Glomerular visceral epithelial cell (primary cell): ENCODE data around the gene PLSCR4.

Experiments
- DNase-seq: peaks from one replicate; pipeline ENCODE4 v3.0.0-alpha.2; 2016; ENCODE audit errors: extremely low spot score

Gene PLSCR4

DNA sequence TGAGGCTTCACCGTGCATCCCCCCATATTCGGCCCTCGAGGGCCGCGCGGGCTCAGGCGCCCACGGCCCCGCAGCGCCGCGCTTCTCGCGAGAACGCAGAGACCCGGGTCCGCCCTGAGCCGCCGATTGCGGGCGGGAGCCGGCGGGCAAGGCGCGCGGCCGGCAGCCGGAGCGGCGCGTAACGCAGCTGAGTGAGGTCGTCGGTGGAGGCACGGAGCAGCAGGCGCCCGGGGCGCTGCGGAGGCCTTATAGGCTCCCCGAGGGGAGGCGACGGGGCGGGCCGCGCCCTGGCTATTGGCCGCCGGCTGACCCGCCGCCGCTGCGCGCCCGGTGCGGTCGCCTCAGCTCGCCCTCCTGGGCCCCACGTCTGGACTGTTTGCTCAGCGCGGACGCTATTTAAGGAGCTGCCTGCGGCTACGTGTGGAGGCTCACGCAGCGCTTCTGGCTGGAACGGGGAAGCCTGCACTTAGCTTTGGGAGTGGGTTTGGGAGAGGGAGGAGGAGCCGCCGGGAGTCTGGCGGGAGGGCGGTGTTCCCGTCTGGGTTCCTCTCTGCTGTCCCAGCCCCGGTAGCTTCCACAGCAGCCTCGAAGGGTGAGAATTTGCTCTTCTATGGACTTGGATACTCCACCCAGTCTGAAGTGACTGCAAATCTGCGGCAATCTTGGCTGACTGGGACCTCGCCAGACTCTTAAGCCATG, 89.8 kb downstream of the PLSCR4 start, which contains the start of gene PLOD2:
PLOD2 (minus strand) TSS at position 221 of the 699 bp plus-strand sequence; CDS start at position 26, 195 bp downstream.
- peak; percentile 94 for DNase-seq

GRCh38 chr3:146160321-146160963, 90.5 kb downstream of the PLSCR4 start:
- peak; percentile 82 for DNase-seq

- DNase-seq = no peak
Measured at GRCh38 chr3:146159616-146160320, 91.1 kb downstream of the PLSCR4 start.

GRCh38 chr3:146159037-146159436, 91.9 kb downstream of the PLSCR4 start:
- DNase-seq = no peak

- no peak for DNase-seq
Measured at GRCh38 chr3:146157325-146158060, 93.4 kb downstream of the PLSCR4 start.

GRCh38 chr3:146156666-146157314, 94.1 kb downstream of the PLSCR4 start:
- no peak for DNase-seq

GRCh38 chr3:146156095-146156494, 94.8 kb downstream of the PLSCR4 start:
- no peak for DNase-seq

- no peak for DNase-seq
Measured at GRCh38 chr3:146154995-146155394, 95.9 kb downstream of the PLSCR4 start.

- DNase-seq = no peak
Measured at GRCh38 chr3:146154316-146154715, 96.6 kb downstream of the PLSCR4 start.

DNA sequence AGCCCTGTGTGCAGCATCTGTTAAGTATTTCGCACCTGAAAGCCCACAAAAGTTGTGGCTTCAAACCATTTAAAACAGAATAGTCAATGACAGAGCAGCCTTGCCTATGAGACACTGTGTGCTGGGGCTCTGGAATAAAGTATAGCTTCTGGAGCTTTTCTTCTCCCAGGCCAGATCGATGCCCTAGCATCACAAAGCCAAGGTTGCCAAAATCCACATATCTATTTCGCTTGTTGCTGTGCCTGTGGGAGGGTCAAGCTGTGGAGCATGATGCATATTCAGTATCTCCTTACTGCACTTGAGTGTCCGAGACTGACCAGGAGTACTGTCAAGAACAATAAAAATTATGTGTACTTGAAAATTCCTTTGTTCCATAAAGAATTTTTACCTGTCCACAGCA, 97.5 kb downstream of the PLSCR4 start:
- no peak for DNase-seq

- DNase-seq = peak; percentile 71
Measured at GRCh38 chr3:146152834-146153233, 98.1 kb downstream of the PLSCR4 start.

DNA sequence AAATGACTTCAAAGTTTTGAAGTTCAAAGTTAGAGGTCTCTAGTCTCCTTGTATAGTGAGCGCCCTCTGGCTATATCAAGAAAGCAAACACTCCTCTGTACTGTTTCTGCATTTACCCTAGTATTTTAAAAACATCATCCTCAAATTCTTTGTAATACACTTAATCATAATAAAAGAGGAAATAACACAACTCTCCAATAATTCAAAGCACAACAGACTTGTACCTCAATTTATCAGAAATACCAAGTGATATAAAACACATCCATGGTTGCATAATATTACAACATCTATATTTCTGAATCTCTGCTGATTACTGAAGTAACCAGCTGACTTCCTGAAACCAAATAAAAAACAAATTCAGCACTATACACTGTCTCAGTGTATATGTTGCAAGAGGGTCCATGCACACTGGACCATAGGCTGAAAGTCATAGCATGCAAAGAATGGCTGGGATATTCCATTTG, 102.4 kb downstream of the PLSCR4 start:
- DNase-seq = no peak

- DNase-seq = no peak
Measured at GRCh38 chr3:146145642-146146041, 105.3 kb downstream of the PLSCR4 start.

DNA sequence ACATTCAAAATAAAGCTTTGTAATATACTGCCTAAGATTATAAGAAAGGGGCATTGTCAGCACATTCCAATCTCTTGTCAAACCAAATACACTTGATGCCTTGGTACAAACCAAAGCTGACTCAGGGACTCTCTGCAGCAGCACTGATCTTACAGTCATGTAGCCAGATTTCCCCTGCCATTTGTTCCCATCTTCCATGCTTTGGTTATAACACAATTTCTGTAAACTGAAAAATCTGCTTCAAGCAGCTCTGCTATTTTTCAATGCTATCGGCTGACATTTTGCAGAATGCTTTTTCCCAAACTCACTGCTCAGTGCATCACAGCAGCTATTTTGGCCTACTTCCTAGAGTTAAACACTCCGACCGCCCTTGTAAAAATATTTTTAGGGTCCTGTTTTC, 108.1 kb downstream of the PLSCR4 start:
- no peak for DNase-seq
